H9 (cell line): ENCODE measurements around the gene MYF6. TPM values are rescaled to one million over a fixed set of nuclear protein-coding genes. Genes with fewer than 3 reads are reported as not detected.

Experiments
- DNase-seq: peaks from one replicate; pipeline ENCODE4 v3.0.0-alpha.2; 2017
- H2AFZ ChIP-seq: one replicate; pipeline ENCODE4 v1.6.1; 2013; ENCODE audit warnings: mild to moderate bottlenecking, low read length, control low read depth, moderate library complexity
- H2AK5ac ChIP-seq: 2 replicates; pipeline ENCODE4 v1.6.1; 2013; ENCODE audit warnings: low read length, control low read depth, mixed read lengths; ENCODE audit not compliant: insufficient read length
- H2BK120ac ChIP-seq: one replicate; pipeline ENCODE4 v1.6.1; 2013; ENCODE audit warnings: low read depth, mild to moderate bottlenecking, low read length, control low read depth, inconsistent platforms; ENCODE audit not compliant: poor library complexity, severe bottlenecking
- H2BK12ac ChIP-seq: 2 replicates; pipeline ENCODE4 v1.6.1; 2013; ENCODE audit warnings: low read length, control low read depth, mixed read lengths, low read depth; ENCODE audit not compliant: insufficient read length
- H2BK15ac ChIP-seq: 2 replicates; pipeline ENCODE4 v1.6.1; 2013; ENCODE audit warnings: low read depth, low read length, control low read depth
- H2BK20ac ChIP-seq: one replicate; pipeline ENCODE4 v1.6.1; 2013; ENCODE audit warnings: low read depth, mild to moderate bottlenecking, low read length, control low read depth, inconsistent platforms; ENCODE audit not compliant: poor library complexity, severe bottlenecking
- H2BK5ac ChIP-seq: 2 replicates; pipeline ENCODE4 v1.6.1; 2013; ENCODE audit warnings: low read length, control low read depth, mixed read lengths; ENCODE audit not compliant: insufficient read length
- H3K14ac ChIP-seq: 2 replicates; pipeline ENCODE4 v1.6.1; 2013; ENCODE audit warnings: low read length, control low read depth; ENCODE audit not compliant: insufficient read depth
- H3K18ac ChIP-seq: 2 replicates; pipeline ENCODE4 v1.6.1; 2013; ENCODE audit warnings: low read depth, mild to moderate bottlenecking, mixed read lengths, low read length, control low read depth; ENCODE audit not compliant: insufficient read length
- H3K23ac ChIP-seq: 2 replicates; pipeline ENCODE4 v1.6.1; 2013; ENCODE audit warnings: low read length, control low read depth, mixed read lengths, low read depth; ENCODE audit not compliant: insufficient read length
- H3K23me2 ChIP-seq: 2 replicates; pipeline ENCODE4 v1.6.1; 2013; ENCODE audit warnings: low read depth, mild to moderate bottlenecking, mixed read lengths, low read length, control low read depth; ENCODE audit not compliant: insufficient read length, poor library complexity, severe bottlenecking
- H3K27ac ChIP-seq: 2 replicates; pipeline ENCODE4 v1.5.1; 2013; ENCODE audit warnings: low read length, control low read depth, mixed read lengths, low read depth; ENCODE audit not compliant: insufficient read length
- H3K27me3 ChIP-seq: 2 replicates; pipeline ENCODE4 v1.6.1; 2013; ENCODE audit warnings: low read length, control low read depth, inconsistent platforms; ENCODE audit not compliant: insufficient read depth
- H3K4ac ChIP-seq: 2 replicates; pipeline ENCODE4 v1.6.1; 2013; ENCODE audit warnings: low read depth, mild to moderate bottlenecking, control low read depth, inconsistent platforms, low read length, moderate library complexity
- H3K4me1 ChIP-seq: 2 replicates; pipeline ENCODE4 v1.6.1; 2013; ENCODE audit warnings: low read length, control low read depth, inconsistent platforms; ENCODE audit not compliant: insufficient read depth
- H3K4me2 ChIP-seq: 2 replicates; pipeline ENCODE4 v1.6.1; 2013; ENCODE audit warnings: low read length, control low read depth, mixed read lengths; ENCODE audit not compliant: insufficient read length, insufficient read depth
- H3K56ac ChIP-seq: 2 replicates; pipeline ENCODE4 v1.6.1; 2013; ENCODE audit warnings: low read depth, mild to moderate bottlenecking, mixed read lengths, low read length, control low read depth; ENCODE audit not compliant: insufficient read length
- H3K79me1 ChIP-seq: 2 replicates; pipeline ENCODE4 v1.6.1; 2013; ENCODE audit warnings: low read depth, mild to moderate bottlenecking, moderate library complexity, low read length, control low read depth, inconsistent platforms; ENCODE audit not compliant: insufficient read depth, poor library complexity, severe bottlenecking
- H3K79me2 ChIP-seq: 2 replicates; pipeline ENCODE4 v1.6.1; 2013; ENCODE audit warnings: low read length, control low read depth, inconsistent platforms; ENCODE audit not compliant: insufficient read depth
- H3K9ac ChIP-seq: 2 replicates; pipeline ENCODE4 v1.6.1; 2013; ENCODE audit warnings: low read length, control low read depth, mixed read lengths; ENCODE audit not compliant: insufficient read length; ENCODE audit errors: extremely low read depth
- H3K9me3 ChIP-seq: one replicate; pipeline ENCODE4 v1.6.1; 2013; ENCODE audit warnings: low read depth, low read length, inconsistent platforms; ENCODE audit not compliant: control insufficient read depth
- H3T11ph ChIP-seq: one replicate; pipeline ENCODE4 v1.6.1; 2013; ENCODE audit warnings: mild to moderate bottlenecking, low read length, control low read depth, inconsistent platforms
- H4K20me1 ChIP-seq: one replicate; pipeline ENCODE4 v1.6.1; 2013; ENCODE audit not compliant: control insufficient read depth, insufficient read length, insufficient read depth
- H4K5ac ChIP-seq: 2 replicates; pipeline ENCODE4 v1.6.1; 2013; ENCODE audit warnings: low read depth, mild to moderate bottlenecking, mixed read lengths, low read length, control low read depth; ENCODE audit not compliant: insufficient read length
- H4K8ac ChIP-seq: replicated peaks from 2 replicates; pipeline ENCODE4 v1.6.1; 2013; ENCODE audit warnings: low read length, control low read depth, mixed read lengths, low read depth; ENCODE audit not compliant: insufficient read length
- H4K91ac ChIP-seq: 2 replicates; pipeline ENCODE4 v1.6.1; 2013; ENCODE audit warnings: low read depth, mild to moderate bottlenecking, moderate library complexity, mixed read lengths, low read length, control low read depth; ENCODE audit not compliant: insufficient read length
- H3K27ac Mint-ChIP-seq, 3 experiments: 2 replicates in 2 of 3; 3 replicates in 1 of 3; pipeline ENCODE4 v1.8.0; 2020 to 2021; ENCODE audit warnings: mixed read lengths in 3 of 3, mild to moderate bottlenecking in 1 of 3, moderate library complexity in 1 of 3
- H3K27me3 Mint-ChIP-seq: 2 replicates; pipeline ENCODE4 v1.8.0; 2021; ENCODE audit warnings: low read depth, mild to moderate bottlenecking, moderate library complexity, mixed read lengths
- H3K36me3 Mint-ChIP-seq, 3 experiments: 2 replicates in 2 of 3; 3 replicates in 1 of 3; pipeline ENCODE4 v1.8.0; 2020 to 2021; ENCODE audit warnings: low read depth in 3 of 3, mixed read lengths in 3 of 3; ENCODE audit not compliant: insufficient read depth in 1 of 3
- H3K4me1 Mint-ChIP-seq, 2 experiments: 2 replicates each; pipeline ENCODE4 v1.8.0; 2020; ENCODE audit warnings: mixed read lengths in 2 of 2
- H3K4me3 Mint-ChIP-seq, 2 experiments: 2 replicates in 1 of 2; 3 replicates in 1 of 2; pipeline ENCODE4 v1.8.0; 2020 to 2021; ENCODE audit warnings: mild to moderate bottlenecking in 2 of 2, mixed read lengths in 2 of 2, moderate library complexity in 1 of 2
- H3K9me3 Mint-ChIP-seq, 2 experiments: 2 replicates in 1 of 2; 3 replicates in 1 of 2; pipeline ENCODE4 v1.8.0; 2020; ENCODE audit warnings: mild to moderate bottlenecking in 2 of 2, mixed read lengths in 2 of 2, moderate library complexity in 1 of 2
- CTCF ChIP-seq: fragments of 200-600 bp; sonication (generic); conservative IDR thresholded peaks from 3 replicates; pipeline ENCODE4 v1.8.0; 2021; ENCODE audit warnings: antibody characterized with exemption, mild to moderate bottlenecking
- WGBS: extraction: QIAGEN DNeasy Blood & Tissue Kit; methylation state at CpG from one replicate; pipeline ENCODE4 v1.1.7; 2013; ENCODE audit warnings: missing lambda C conversion rate, low lambda C conversion rate, mixed read lengths; ENCODE audit not compliant: insufficient read length; ENCODE audit errors: extremely low coverage; 5-methylcytosine and 5-hydroxymethylcytosine counted together
- total RNA-seq: library from RNA; stranded (reverse); gene quantifications from 2 replicates; pipeline ENCODE4 v1.2.1, GENCODE V29; 2021

The MYF6 gene
- total RNA-seq, 1 experiment from 2014 or later: not detected

GRCh38 chr12:80714055-80714454, 6.6 kb downstream of the MYF6 start:
- WGBS: no CpG with 5 or more reads among the region's 16 CpGs
- Histone ChIP-seq H2AK5ac (no peak overlapping the region), H4K5ac (no peak overlapping the region), H4K91ac (no peak overlapping the region), H3K4ac (no peak overlapping the region), H2BK15ac (no peak overlapping the region), H4K8ac (no peak overlapping the region), H4K20me1 (no peaks in the 10 kb centered on the region), H3K18ac (no peak overlapping the region), H3K14ac (no peak overlapping the region), H3K9ac (no peak overlapping the region), H3K4me2 (peak overlapping the region; percentile 52), H3K56ac (no peak overlapping the region), H3K27ac (no peak overlapping the region), H2BK20ac (no peak overlapping the region), H2BK120ac (no peak overlapping the region), H2BK5ac (no peak overlapping the region), H2BK12ac (no peak overlapping the region), H3K23ac (no peak overlapping the region), H3K79me1 (no peaks in the 10 kb centered on the region), H3K23me2 (peaks cover 10% of the 10 kb centered on the region), H2AFZ (no peak overlapping the region), H3K79me2 (no peaks in the 10 kb centered on the region), H3K9me3 (no peaks in the 10 kb centered on the region), H3K4me1 (peaks cover 15% of the 10 kb centered on the region), H3T11ph (no peak overlapping the region), H3K27me3 (peaks cover 40% of the 10 kb centered on the region; the same call in 1 of the 2 replicates)
- peak overlapping the region; percentile 22 to 68 (median 37); a peak in 3 of 7 replicates for H3K27ac Mint-ChIP-seq
- no peaks in the 10 kb centered on the region for H3K9me3 Mint-ChIP-seq
- H3K4me1 Mint-ChIP-seq: peaks cover 65% of the 10 kb centered on the region in 2 experiments
- H3K27me3 Mint-ChIP-seq: peaks cover 77% of the 10 kb centered on the region
- peak; percentile 72 for DNase-seq
- TF ChIP-seq CTCF: no peak
- no peaks in the 10 kb centered on the region for H3K36me3 Mint-ChIP-seq
- peak overlapping the region; percentile 65 to 81 for H3K4me3 Mint-ChIP-seq
